ENCODE measurements around the gene LPIN1. TPM values are rescaled to one million over a fixed set of nuclear protein-coding genes. Genes with fewer than 3 reads are reported as not detected.

LPIN1 gene
- total RNA-seq, 1 donor from 2014 or later: 18.3 TPM

DNA sequence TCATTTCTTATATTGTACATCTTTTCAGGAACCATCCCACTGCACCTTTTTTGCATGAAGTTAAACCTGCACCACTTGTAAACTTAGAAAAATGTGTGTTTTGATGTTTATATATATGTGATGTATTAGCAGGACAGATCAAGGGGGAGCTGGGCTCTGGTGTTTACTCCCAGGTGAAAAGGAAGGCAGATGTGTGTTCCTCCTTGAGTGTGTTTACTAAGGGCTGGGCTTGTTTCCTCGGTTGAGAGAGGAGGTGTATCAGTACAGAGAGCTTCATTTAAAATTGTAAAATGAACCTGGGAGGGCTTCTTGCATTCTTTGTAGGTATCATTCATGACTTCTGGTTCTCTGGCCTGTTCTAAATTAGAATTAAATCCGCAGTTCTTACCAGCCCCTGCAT lies 14.8 kb downstream of the LPIN1 start:
- TF ChIP-seq, protein P1, sequence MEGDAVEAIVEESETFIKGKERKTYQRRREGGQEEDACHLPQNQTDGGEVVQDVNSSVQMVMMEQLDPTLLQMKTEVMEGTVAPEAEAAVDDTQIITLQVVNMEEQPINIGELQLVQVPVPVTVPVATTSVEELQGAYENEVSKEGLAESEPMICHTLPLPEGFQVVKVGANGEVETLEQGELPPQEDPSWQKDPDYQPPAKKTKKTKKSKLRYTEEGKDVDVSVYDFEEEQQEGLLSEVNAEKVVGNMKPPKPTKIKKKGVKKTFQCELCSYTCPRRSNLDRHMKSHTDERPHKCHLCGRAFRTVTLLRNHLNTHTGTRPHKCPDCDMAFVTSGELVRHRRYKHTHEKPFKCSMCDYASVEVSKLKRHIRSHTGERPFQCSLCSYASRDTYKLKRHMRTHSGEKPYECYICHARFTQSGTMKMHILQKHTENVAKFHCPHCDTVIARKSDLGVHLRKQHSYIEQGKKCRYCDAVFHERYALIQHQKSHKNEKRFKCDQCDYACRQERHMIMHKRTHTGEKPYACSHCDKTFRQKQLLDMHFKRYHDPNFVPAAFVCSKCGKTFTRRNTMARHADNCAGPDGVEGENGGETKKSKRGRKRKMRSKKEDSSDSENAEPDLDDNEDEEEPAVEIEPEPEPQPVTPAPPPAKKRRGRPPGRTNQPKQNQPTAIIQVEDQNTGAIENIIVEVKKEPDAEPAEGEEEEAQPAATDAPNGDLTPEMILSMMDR (IDR thresholded peaks at IDR 0.05; ENCODE audit: unreplicated experiment): no peak
- Mint-ChIP-seq H3K9me3 (ENCODE audit: low read depth) (peaks cover 8% of the 10 kb centered on the region), H3K36me3 (ENCODE audit: insufficient read depth) (peaks cover 21% of the 10 kb centered on the region), H3K27ac (no peak overlapping the region), H3K4me3 (ENCODE audit: low read depth) (no peak overlapping the region), H3K4me1 (ENCODE audit: low read depth) (peaks cover 16% of the 10 kb centered on the region), H3K27me3 (no peaks in the 10 kb centered on the region)
- no peak for DNase-seq (ENCODE audit: low spot score, unreplicated experiment)

DNA sequence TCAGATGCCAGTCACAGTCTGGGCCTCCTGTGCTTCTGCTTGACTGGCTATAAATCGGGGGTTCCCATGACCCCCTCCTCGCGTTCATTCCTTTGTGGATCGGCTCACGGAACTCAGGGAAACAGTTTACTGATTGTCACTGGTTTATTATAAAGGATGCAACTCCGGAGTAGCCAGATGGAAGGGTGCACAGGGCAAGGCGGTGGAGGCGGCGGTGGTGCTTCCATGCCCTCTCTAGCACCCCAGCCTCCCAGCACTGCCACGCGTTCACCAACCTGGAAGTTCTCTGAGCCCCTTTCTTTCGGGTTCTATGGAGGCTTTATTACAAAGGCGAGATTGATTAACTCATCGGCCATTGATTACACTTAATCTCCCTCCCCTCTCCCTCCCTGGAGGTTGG lies 15.6 kb downstream of the LPIN1 start:
- DNase-seq (ENCODE audit: low spot score, unreplicated experiment): no peak
- H3K4me1 Mint-ChIP-seq (ENCODE audit: low read depth): peaks cover 15% of the 10 kb centered on the region
- peaks cover 24% of the 10 kb centered on the region for H3K36me3 Mint-ChIP-seq (ENCODE audit: insufficient read depth)
- H3K4me3 Mint-ChIP-seq (ENCODE audit: low read depth): no peak overlapping the region
- H3K27me3 Mint-ChIP-seq: no peaks in the 10 kb centered on the region
- TF ChIP-seq, protein P1 (IDR thresholded peaks at IDR 0.05; ENCODE audit: unreplicated experiment): no peak
- H3K9me3 Mint-ChIP-seq (ENCODE audit: low read depth): peaks cover 8% of the 10 kb centered on the region
- peak overlapping the region; percentile 11 for H3K27ac Mint-ChIP-seq

DNA sequence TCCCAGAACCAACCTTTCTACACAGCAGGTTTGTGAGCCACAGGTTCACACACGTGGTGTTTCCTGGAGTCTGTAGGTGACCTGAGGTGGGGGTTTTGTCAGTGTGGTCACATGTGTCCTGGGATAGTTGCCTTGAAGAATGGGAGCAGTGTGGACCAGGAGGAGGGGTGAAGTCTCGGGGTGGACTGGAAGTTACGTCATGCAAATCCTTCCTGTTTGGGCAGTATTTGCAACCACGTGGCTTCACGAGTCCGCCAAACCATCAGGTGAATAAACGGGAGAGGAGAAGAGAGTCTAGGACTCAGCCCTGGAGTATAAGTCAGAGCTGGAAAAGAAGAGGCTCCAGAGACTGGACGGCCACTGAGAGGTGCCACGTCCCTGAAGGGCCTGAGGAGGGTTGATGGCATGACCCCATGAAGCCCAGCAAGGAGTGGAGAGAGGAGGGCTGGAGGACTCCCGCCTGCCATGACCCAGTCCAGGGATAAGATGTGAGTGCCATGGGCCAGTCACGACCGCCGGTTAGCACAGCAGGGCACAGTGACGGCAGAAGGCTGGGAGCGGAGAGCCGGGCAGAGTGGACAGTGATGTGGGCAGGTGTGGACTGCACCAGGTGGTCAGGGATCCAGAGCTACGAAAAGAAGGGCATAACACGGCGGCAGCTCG lies 16.5 kb downstream of the LPIN1 start:
- Mint-ChIP-seq H3K4me3 (ENCODE audit: low read depth) (no peak overlapping the region), H3K27ac (no peak overlapping the region), H3K9me3 (ENCODE audit: low read depth) (peaks cover 8% of the 10 kb centered on the region), H3K36me3 (ENCODE audit: insufficient read depth) (peaks cover 30% of the 10 kb centered on the region), H3K4me1 (ENCODE audit: low read depth) (peaks cover 15% of the 10 kb centered on the region), H3K27me3 (no peaks in the 10 kb centered on the region)
- TF ChIP-seq, protein P1 (IDR thresholded peaks at IDR 0.05; ENCODE audit: unreplicated experiment): no peak
- no peak for DNase-seq (ENCODE audit: low spot score, unreplicated experiment)

DNA sequence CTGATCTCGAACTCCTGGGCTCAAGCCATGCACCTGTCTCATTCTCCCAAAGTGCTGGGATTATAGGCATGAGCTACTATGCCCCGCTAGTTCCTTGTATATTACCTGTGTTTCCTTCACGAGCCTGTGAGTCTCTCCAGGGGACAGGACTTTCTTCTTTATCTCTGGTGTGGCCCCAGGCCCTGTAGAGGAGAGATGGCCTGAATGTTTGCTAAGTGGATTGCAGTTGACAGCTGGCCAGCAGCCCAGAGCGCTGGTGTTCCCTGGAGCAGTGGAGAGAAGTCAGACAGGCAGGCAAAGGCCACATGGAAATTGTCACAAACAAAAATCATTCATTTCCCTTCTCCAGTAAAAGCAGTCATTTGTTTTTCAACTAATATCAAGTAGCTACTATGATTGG lies 17.9 kb downstream of the LPIN1 start:
- Mint-ChIP-seq H3K9me3 (ENCODE audit: low read depth) (no peaks in the 10 kb centered on the region), H3K27me3 (no peaks in the 10 kb centered on the region), H3K4me3 (ENCODE audit: low read depth) (no peak overlapping the region), H3K36me3 (ENCODE audit: insufficient read depth) (peaks cover 23% of the 10 kb centered on the region), H3K4me1 (ENCODE audit: low read depth) (peaks cover 15% of the 10 kb centered on the region), H3K27ac (no peak overlapping the region)
- TF ChIP-seq, protein P1 (IDR thresholded peaks at IDR 0.05; ENCODE audit: unreplicated experiment): no peak
- DNase-seq (ENCODE audit: low spot score, unreplicated experiment): no peak

DNA sequence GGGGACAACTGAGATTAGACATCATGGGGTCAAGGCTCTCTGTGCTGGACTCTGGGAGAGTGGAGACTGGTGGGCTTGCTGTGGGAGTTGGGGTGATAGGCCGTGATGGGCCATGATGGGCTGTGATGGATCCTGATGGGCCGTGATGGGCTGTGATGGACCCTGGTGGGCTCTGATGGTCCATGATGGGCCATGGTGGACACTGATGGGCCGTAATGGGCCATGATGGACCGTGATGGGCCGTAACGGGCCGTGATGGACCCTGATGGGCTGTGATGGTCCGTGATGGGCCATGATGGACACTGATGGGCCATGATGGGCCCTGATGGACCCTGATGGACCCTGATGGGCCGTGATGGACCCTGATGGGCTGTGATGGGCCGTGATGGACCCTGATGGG lies 18.5 kb downstream of the LPIN1 start:
- Mint-ChIP-seq H3K9me3 (ENCODE audit: low read depth) (no peaks in the 10 kb centered on the region), H3K27me3 (no peaks in the 10 kb centered on the region), H3K4me1 (ENCODE audit: low read depth) (peaks cover 15% of the 10 kb centered on the region), H3K36me3 (ENCODE audit: insufficient read depth) (peaks cover 23% of the 10 kb centered on the region), H3K4me3 (ENCODE audit: low read depth) (no peak overlapping the region), H3K27ac (no peak overlapping the region)
- TF ChIP-seq, protein P1 (IDR thresholded peaks at IDR 0.05; ENCODE audit: unreplicated experiment): no peak
- no peak for DNase-seq (ENCODE audit: low spot score, unreplicated experiment)

All from progenitor cell of endocrine pancreas (in vitro differentiated cells).